ENCODE data around the gene ZC3H4.

The ZC3H4 gene

DNA sequence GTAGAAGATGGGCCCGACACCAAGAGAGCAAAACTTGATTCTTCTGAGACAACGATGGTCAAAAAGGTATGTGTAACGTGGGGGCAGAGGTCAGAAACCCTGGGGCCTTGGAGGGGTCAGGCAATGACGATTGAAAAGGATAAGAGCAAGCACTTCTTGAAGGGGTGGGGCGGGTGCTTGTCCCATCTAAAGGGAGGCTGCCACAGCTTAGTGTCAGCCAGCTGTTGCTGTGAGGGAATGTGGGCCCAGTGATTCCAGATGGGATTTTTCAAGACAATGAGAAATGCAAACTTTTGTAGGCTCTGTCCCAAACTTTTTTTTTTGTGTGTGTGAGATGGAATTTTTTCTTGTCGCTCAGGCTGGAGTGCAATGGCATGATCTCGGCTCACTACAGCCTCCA lies 41.6 kb upstream of the ZC3H4 start:
- no peak for DNase-seq (ENCODE audit: low read depth)
- no peak overlapping the region for H3K4me3 ChIP-seq (ENCODE audit: low read depth, low read length)

GRCh38 chr19:47153266-47153665 lies 39.7 kb upstream of the ZC3H4 start:
- H3K4me3 ChIP-seq (ENCODE audit: low read depth, low read length): no peak overlapping the region
- no peak for TF ChIP-seq CTCF (IDR thresholded peaks at IDR 0.05; ENCODE audit: insufficient read depth, low read depth, low read length, missing control alignments)
- no peak for DNase-seq (ENCODE audit: low read depth)

More for the DNA sequence above, 41.6 kb upstream of the ZC3H4 start:
- no peak for TF ChIP-seq CTCF (IDR thresholded peaks at IDR 0.05; ENCODE audit: insufficient read depth, low read depth, low read length, missing control alignments)

DNA sequence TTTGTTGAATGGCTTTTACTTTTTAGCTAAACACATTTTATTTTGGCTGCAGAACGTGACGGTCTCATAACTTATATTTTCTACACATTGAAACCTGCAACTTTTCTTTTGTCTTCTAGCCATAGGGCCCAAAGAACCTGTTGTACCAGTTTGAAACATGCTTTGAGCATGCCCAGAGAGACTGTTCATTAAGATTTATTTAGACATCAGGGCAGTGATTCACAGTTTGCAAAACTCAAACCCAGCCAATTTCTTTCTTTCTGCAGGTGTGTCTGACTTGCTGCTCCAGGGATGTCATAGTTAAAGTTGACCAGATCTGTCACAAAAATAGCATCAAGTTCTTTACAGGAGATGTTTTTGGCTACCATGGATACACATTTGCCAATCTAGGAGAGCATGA lies 39.1 kb upstream of the ZC3H4 start:
- H3K4me3 ChIP-seq (ENCODE audit: low read depth, low read length): no peak overlapping the region
- DNase-seq (ENCODE audit: low read depth): no peak
- TF ChIP-seq CTCF (IDR thresholded peaks at IDR 0.05; ENCODE audit: insufficient read depth, low read depth, low read length, missing control alignments): no peak

DNA sequence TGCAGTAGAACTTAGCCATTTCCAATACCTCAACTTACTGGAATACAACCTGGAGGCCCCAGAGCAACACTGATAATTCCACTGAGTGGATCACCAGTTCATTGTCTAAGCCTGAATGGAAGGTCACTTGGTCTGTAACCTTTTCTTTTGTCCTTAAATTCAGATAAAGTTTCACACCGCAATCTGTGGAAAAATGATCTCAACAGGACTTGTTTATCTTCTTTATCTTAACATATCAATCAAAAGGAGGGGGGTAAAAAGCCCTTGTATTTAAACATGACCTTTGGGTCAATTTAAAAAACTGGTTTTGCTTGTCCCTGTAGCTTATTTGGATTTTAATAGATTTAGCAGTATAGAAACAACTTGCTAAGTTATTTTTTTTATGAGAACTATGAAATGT lies 38.6 kb upstream of the ZC3H4 start:
- H3K4me3 ChIP-seq (ENCODE audit: low read depth, low read length): no peak overlapping the region
- TF ChIP-seq CTCF (IDR thresholded peaks at IDR 0.05; ENCODE audit: insufficient read depth, low read depth, low read length, missing control alignments): no peak

DNA sequence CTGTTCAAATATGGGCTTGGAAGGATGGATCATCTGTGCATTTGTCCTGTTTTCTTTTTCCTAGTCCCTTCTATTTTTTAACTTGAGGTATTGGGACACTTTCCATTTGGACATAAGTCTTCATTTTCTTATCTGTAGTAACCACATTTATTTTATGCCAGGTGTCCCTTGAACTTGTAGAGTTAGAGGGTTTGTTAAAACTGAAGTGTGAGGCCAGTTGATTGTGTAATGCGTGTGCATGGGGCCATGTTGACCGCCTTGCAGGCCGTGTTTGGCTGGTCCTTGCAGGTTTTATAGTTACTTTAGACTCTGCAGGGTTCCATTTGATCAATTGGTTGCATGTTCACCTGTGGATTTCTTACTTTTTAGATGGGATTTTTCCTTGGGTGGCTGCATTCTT lies 38.1 kb upstream of the ZC3H4 start:
- no peak overlapping the region for H3K4me3 ChIP-seq (ENCODE audit: low read depth, low read length)
- no peak for DNase-seq (ENCODE audit: low read depth)
- no peak for TF ChIP-seq CTCF (IDR thresholded peaks at IDR 0.05; ENCODE audit: insufficient read depth, low read depth, low read length, missing control alignments)

More for the DNA sequence above, 38.6 kb upstream of the ZC3H4 start:
- no peak for DNase-seq (ENCODE audit: low read depth)

DNA sequence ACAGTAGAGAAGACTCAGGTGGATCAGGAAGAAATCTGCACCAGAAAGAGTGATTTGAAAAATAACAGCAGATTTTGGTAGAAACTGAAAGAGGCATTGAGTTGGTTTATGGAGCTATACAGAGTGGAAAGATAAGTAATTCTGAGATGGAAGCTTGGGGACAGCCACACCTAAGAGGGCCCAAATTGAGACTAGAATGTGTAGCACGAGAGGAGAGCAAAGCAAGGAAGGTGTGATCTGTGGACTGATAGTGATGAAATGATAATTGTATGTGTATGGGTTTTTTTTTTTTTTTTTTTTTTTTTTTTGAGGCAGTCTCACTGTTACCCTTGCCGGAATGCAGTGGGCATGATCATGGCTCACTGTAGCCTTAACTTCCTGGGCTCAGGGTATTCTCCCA lies 33.3 kb upstream of the ZC3H4 start:
- DNase-seq (ENCODE audit: low read depth): no peak
- TF ChIP-seq CTCF (IDR thresholded peaks at IDR 0.05; ENCODE audit: insufficient read depth, low read depth, low read length, missing control alignments): no peak
- no peak overlapping the region for H3K4me3 ChIP-seq (ENCODE audit: low read depth, low read length)

DNA sequence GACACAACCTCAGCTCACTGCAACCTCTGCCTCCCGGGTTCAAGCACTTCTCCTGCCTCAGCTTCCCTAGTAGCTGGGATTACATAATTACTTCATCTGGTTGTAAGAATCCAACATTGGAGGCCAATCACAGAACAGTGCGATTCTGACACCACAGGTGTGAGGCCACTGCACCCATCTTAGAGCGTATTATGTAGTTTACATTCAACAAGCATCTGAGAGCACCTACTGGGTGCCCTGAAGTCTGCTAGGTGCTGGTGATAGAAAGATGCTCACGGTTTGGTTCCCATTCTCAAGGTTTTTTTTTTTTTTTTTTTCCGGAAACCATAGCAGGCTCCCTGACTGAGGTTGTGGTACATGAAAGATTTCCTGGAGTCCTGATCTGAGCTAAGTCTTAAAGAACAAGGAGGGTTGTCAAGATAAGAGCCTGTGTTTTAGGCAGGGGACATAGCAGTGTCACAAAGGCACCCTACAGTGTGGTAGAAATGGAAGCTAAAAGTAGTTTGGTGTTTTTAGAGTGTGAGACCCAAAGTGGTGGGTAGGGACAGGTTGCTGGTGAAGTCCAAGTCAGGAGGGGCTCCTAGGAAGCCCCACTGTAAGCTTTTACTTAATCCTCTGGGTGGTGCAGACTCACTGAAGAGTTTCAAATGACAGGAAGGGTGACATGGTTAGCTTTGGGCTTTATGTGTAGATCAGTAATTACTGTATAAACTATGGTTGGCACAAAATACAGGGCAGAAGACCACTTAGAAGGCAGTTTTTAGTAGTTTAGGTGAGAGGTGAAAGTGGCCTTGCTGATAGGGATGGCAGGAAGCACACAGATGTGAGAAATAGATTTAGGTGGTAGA lies 32.3 kb upstream of the ZC3H4 start:
- no peak for DNase-seq (ENCODE audit: low read depth)
- H3K4me3 ChIP-seq (ENCODE audit: low read depth, low read length): no peak overlapping the region
- no peak for TF ChIP-seq CTCF (IDR thresholded peaks at IDR 0.05; ENCODE audit: insufficient read depth, low read depth, low read length, missing control alignments)

All from GM12865 (cell line).